DOHH2 (cell line): ENCODE data around the gene STEAP4.

Experiments
- H3F3A ChIP-seq: fragments of 200-600 bp; sonication (generic), shearing (Covaris generic); 2 replicates; pipeline ENCODE4 v1.6.0; 2016; ENCODE audit warnings: antibody characterized with exemption, mild to moderate bottlenecking; ENCODE audit not compliant: control insufficient read depth, insufficient read depth
- H3K27ac ChIP-seq: fragments of 200-600 bp; sonication (generic); 2 replicates; pipeline ENCODE4 v1.5.1; 2014; ENCODE audit warnings: low read depth, mild to moderate bottlenecking, low read length, moderate library complexity
- H3K27me3 ChIP-seq: fragments of 200-600 bp; sonication (generic); 2 replicates; pipeline ENCODE4 v1.6.1; 2014; ENCODE audit warnings: mild to moderate bottlenecking, low read length, mixed read lengths; ENCODE audit not compliant: control insufficient read depth
- H3K36me3 ChIP-seq: fragments of 200-600 bp; sonication (generic); 2 replicates; pipeline ENCODE4 v1.6.1; 2014; ENCODE audit warnings: mild to moderate bottlenecking, low read length, moderate library complexity, mixed read lengths; ENCODE audit not compliant: control insufficient read depth
- H3K4me1 ChIP-seq: fragments of 200-600 bp; sonication (generic); 2 replicates; pipeline ENCODE4 v1.6.1; 2014; ENCODE audit warnings: mild to moderate bottlenecking, low read length, mixed read lengths; ENCODE audit not compliant: control insufficient read depth
- H3K4me2 ChIP-seq: fragments of 200-600 bp; sonication (generic); 2 replicates; pipeline ENCODE4 v1.6.0; 2014; ENCODE audit warnings: mild to moderate bottlenecking, low read length, moderate library complexity
- H3K4me3 ChIP-seq: fragments of 200-600 bp; sonication (generic); 2 replicates; pipeline ENCODE4 v1.5.1; 2014; ENCODE audit warnings: mild to moderate bottlenecking, low read length, mixed read lengths
- H3K79me2 ChIP-seq: fragments of 200-600 bp; sonication (generic); 2 replicates; pipeline ENCODE4 v1.6.1; 2014; ENCODE audit warnings: mild to moderate bottlenecking, low read length, mixed read lengths; ENCODE audit not compliant: control insufficient read depth
- H3K9me2 ChIP-seq: fragments of 200-600 bp; sonication (generic); replicated peaks from 2 replicates; pipeline ENCODE4 v1.6.1; 2014; ENCODE audit warnings: mild to moderate bottlenecking, low read length, mixed read lengths; ENCODE audit not compliant: control insufficient read depth
- H3K9me3 ChIP-seq: fragments of 200-600 bp; sonication (generic); 2 replicates; pipeline ENCODE4 v1.6.1; 2014; ENCODE audit warnings: antibody characterized with exemption, low read length, mixed read lengths; ENCODE audit not compliant: control insufficient read depth, insufficient read depth
- H4K20me1 ChIP-seq: fragments of 200-600 bp; sonication (generic); 2 replicates; pipeline ENCODE4 v1.6.0; 2014; ENCODE audit warnings: low read depth, mild to moderate bottlenecking, antibody characterized with exemption, low read length, moderate library complexity; ENCODE audit not compliant: control insufficient read depth, insufficient read depth
- CTCF ChIP-seq: fragments of 200-600 bp; sonication (generic); IDR thresholded peaks from one replicate; pipeline ENCODE4 v1.5.1; 2014; ENCODE audit warnings: antibody characterized with exemption, mild to moderate bottlenecking, low read depth, low read length; ENCODE audit not compliant: poor library complexity, severe bottlenecking
- EZH2phosphoT487 ChIP-seq: fragments of 200-600 bp; sonication (generic); IDR thresholded peaks from 2 replicates; pipeline ENCODE4 v1.6.1; 2017; ENCODE audit warnings: borderline replicate concordance, mild to moderate bottlenecking, antibody characterized with exemption, low read length, moderate library complexity, mixed read lengths

STEAP4 gene

DNA sequence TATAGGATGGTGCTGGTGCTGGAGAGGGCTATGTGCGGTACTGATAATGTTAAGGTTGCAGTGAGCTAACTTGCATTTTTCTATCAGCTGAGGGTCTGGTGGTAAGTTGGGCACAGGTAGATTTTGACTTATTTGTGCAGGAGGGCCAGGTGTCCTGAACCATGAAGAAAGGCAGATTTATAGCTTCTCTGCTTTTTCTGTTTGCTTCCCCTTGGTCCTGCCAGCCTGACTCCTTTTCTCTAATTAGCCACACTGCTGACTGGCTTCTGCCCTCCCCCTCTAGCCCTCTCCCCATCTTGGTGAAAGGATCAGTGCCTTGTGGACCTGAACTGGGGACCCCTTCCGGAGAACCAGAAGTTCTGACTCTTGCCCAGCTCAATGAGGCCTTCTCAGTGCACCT is 40.8 kb upstream of the STEAP4 start:
- no peaks in the 10 kb centered on the region for H3K9me2 ChIP-seq

DNA sequence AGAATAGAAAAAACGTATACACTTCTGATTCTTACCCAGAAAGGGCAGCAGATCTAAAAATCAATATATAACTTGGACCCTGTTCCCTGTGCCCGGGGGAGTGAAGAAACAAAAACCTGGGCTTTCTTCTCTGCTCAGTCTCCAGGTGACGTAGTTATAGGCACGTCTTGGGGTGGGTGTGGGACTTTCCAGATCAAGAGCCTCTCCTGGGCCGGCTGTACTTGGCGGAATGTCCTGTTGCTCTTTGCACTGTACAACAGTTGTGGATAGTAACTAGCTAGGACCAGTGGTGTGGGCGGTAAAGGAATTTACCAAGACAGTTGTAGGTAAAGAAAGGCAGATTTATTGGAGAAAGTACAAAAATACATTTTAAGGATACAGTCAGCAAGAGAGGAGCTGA is 40.4 kb upstream of the STEAP4 start:
- Histone ChIP-seq H4K20me1 (no peaks in the 10 kb centered on the region), H3K27ac (no peak overlapping the region), H3K36me3 (no peaks in the 10 kb centered on the region), H3F3A (no peaks in the 10 kb centered on the region), H3K4me2 (no peak overlapping the region), H3K4me3 (no peak overlapping the region), H3K9me3 (no peaks in the 10 kb centered on the region), H3K79me2 (no peaks in the 10 kb centered on the region), H3K9me2 (no peaks in the 10 kb centered on the region), H3K27me3 (peaks cover 6% of the 10 kb centered on the region; the same call in 1 of the 2 replicates), H3K4me1 (peaks cover 5% of the 10 kb centered on the region; the same call in 1 of the 2 replicates)
- TF ChIP-seq EZH2phosphoT487: no peak
- no peak for TF ChIP-seq CTCF

More for the DNA sequence above, 40.8 kb upstream of the STEAP4 start:
- H3K4me2 ChIP-seq: no peak overlapping the region
- H3K4me1 ChIP-seq: peaks cover 5% of the 10 kb centered on the region; the same call in 1 of the 2 replicates
- no peak for TF ChIP-seq EZH2phosphoT487
- TF ChIP-seq CTCF: no peak
- H3K9me3 ChIP-seq: no peaks in the 10 kb centered on the region
- H3K27me3 ChIP-seq: peaks cover 6% of the 10 kb centered on the region; the same call in 1 of the 2 replicates
- no peak overlapping the region for H3K27ac ChIP-seq
- no peaks in the 10 kb centered on the region for H4K20me1 ChIP-seq
- no peak overlapping the region for H3K4me3 ChIP-seq
- H3F3A ChIP-seq: no peaks in the 10 kb centered on the region
- H3K36me3 ChIP-seq: no peaks in the 10 kb centered on the region
- no peaks in the 10 kb centered on the region for H3K79me2 ChIP-seq

DNA sequence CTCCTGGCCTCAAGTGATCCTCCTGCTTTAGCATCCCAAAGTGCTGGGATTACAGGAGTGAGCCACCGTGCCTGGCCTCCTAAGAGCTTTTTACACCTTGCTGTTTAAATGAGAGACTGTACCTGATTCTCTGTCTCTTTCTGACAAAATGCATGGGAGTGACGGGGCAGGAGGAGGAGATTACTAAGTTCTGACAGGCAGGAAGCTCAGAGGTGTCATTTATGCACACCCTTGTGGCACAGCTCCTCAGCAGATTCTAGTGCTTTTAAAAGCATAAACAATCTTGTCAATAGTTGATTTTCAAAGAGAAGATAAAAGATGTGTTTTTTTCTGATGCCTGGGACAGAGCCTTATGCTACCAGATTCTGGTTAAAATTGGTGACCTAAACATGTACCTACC is 39.7 kb upstream of the STEAP4 start:
- no peak overlapping the region for H3K27ac ChIP-seq
- no peaks in the 10 kb centered on the region for H3K9me2 ChIP-seq
- H3K4me1 ChIP-seq: peaks cover 5% of the 10 kb centered on the region; the same call in 1 of the 2 replicates
- no peaks in the 10 kb centered on the region for H3K9me3 ChIP-seq
- no peaks in the 10 kb centered on the region for H3K36me3 ChIP-seq
- H3K79me2 ChIP-seq: no peaks in the 10 kb centered on the region
- no peaks in the 10 kb centered on the region for H4K20me1 ChIP-seq
- H3K27me3 ChIP-seq: peaks cover 4% of the 10 kb centered on the region; the same call in 1 of the 2 replicates
- TF ChIP-seq CTCF (no peak), EZH2phosphoT487 (no peak)
- H3K4me3 ChIP-seq: no peak overlapping the region
- H3F3A ChIP-seq: no peaks in the 10 kb centered on the region
- H3K4me2 ChIP-seq: no peak overlapping the region
